ENCODE measurements around the gene COCH.

DNA sequence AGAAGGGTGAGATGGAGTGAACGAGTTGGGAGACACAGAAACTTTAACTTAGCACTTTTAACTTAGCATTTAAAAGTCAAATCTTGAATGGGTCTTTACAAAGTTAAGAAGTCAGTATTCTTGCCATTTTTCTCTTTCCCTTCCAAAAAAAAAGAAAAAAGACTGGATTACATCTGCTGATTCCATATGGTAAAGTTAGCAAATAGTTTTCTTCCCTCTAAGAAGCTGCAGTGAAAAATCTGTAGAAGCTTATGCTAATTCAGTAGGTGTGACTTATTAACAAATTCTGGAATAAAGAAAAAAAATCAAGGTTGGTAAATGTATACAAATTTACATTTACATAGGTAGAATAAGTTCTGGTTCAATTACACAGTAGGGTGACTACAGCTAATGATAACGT is 50.9 kb downstream of the COCH start:
- TF ChIP-seq, protein P1, sequence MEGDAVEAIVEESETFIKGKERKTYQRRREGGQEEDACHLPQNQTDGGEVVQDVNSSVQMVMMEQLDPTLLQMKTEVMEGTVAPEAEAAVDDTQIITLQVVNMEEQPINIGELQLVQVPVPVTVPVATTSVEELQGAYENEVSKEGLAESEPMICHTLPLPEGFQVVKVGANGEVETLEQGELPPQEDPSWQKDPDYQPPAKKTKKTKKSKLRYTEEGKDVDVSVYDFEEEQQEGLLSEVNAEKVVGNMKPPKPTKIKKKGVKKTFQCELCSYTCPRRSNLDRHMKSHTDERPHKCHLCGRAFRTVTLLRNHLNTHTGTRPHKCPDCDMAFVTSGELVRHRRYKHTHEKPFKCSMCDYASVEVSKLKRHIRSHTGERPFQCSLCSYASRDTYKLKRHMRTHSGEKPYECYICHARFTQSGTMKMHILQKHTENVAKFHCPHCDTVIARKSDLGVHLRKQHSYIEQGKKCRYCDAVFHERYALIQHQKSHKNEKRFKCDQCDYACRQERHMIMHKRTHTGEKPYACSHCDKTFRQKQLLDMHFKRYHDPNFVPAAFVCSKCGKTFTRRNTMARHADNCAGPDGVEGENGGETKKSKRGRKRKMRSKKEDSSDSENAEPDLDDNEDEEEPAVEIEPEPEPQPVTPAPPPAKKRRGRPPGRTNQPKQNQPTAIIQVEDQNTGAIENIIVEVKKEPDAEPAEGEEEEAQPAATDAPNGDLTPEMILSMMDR (IDR thresholded peaks at IDR 0.05) = no peak
- no peak for TF ChIP-seq EZH2 (IDR thresholded peaks at IDR 0.05; ENCODE audit: borderline replicate concordance, insufficient read depth, low read depth, low read length, poor library complexity, severe bottlenecking)
